Stimulated activated naive B cell treated with anti-CD40 and anti-IgM and Interleukin-4, amounts not matched to agents 10 μg/mL and 1 μg/mL and 100 μg/mL, for 72 hours (primary cell): ENCODE results near the gene ADAP1.

ENCODE experiments used
- ATAC-seq, 2 donors: fragments of 150-1000 bp; cut with Tn5 transposase; replicated peaks; 2 replicates each; pipeline ENCODE4 v1.10.0; 2021; ENCODE audit warnings: moderate library complexity in 1 of 2
- DNase-seq: peaks from one replicate; pipeline ENCODE4 v3.0.0; 2021
- H3K27ac Mint-ChIP-seq: one replicate; pipeline ENCODE4 v1.8.0; 2022; ENCODE audit warnings: mild to moderate bottlenecking, mixed read lengths
- H3K27me3 Mint-ChIP-seq, 2 donors: one replicate each; pipeline ENCODE4 v1.8.0; 2022; ENCODE audit warnings: mixed read lengths in 2 of 2
- H3K36me3 Mint-ChIP-seq, 2 donors: one replicate each; pipeline ENCODE4 v1.8.0; 2022; ENCODE audit warnings: mixed read lengths in 2 of 2, mild to moderate bottlenecking in 1 of 2
- H3K4me1 Mint-ChIP-seq, 2 donors: one replicate each; pipeline ENCODE4 v1.8.0; 2022; ENCODE audit warnings: mixed read lengths in 2 of 2, mild to moderate bottlenecking in 1 of 2
- H3K4me3 Mint-ChIP-seq, 2 donors: one replicate each; pipeline ENCODE4 v1.8.0; 2022; ENCODE audit warnings: mild to moderate bottlenecking in 2 of 2, mixed read lengths in 2 of 2, moderate library complexity in 1 of 2
- H3K9me3 Mint-ChIP-seq, 2 donors: one replicate each; pipeline ENCODE4 v1.8.0; 2022; ENCODE audit warnings: mixed read lengths in 2 of 2, mild to moderate bottlenecking in 1 of 2

ADAP1 gene

DNA sequence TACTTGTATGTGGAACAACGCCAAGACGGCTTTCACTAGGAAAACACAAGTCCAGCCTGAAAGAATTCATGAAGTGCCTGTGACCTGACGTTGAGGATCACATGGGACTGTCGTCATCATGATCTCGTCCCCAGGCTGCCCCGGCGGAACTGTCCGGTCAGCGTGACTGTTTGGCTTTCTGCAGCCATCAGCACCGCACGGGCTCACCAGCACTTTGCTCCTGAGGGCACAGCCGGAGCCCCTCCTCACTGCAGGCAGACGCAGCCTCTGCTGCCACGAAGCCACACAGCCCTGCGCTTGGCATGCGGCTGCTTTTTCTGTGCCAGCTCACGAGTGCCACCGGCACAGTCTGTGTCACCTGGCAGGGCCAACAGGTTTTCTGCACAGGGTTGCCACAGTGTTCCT is 87.5 kb downstream of the ADAP1 start:
- no peak overlapping the region for H3K27ac Mint-ChIP-seq
- H3K27me3 Mint-ChIP-seq = no peaks in the 10 kb centered on the region
- peaks cover 36 to 69% of the 10 kb centered on the region in 2 donors for H3K36me3 Mint-ChIP-seq
- H3K9me3 Mint-ChIP-seq = no peaks in the 10 kb centered on the region
- no peak for DNase-seq
- H3K4me1 Mint-ChIP-seq = peaks cover 7 to 19% of the 10 kb centered on the region in 2 donors
- no peak overlapping the region for H3K4me3 Mint-ChIP-seq
- no peak for ATAC-seq

DNA sequence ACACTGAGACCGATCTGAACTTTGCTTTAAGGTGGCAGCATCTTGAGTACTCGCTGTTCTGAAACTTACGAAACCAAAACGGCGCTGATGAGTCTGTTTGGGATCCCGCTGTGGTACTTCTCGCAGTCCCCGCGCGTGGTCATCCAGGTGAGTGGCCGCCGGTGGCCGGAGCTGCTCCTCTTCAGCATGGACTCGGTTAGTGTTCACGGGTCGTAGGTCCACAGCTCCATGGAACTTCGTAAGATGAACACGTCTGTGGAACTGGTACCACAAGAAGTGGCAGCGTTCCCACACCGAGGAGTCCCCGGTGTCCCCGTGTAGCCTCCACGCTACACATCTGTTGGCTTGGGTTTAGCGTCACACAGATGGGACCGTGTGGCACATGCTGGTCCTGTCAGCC is 88.6 kb downstream of the ADAP1 start:
- DNase-seq (no peak), ATAC-seq (no peak)
- no peaks in the 10 kb centered on the region for H3K9me3 Mint-ChIP-seq
- H3K36me3 Mint-ChIP-seq = peaks cover 40 to 73% of the 10 kb centered on the region in 2 donors
- no peaks in the 10 kb centered on the region for H3K27me3 Mint-ChIP-seq
- no peak overlapping the region for H3K4me3 Mint-ChIP-seq
- H3K4me1 Mint-ChIP-seq = peaks cover 7 to 11% of the 10 kb centered on the region in 2 donors
- H3K27ac Mint-ChIP-seq = no peak overlapping the region

DNA sequence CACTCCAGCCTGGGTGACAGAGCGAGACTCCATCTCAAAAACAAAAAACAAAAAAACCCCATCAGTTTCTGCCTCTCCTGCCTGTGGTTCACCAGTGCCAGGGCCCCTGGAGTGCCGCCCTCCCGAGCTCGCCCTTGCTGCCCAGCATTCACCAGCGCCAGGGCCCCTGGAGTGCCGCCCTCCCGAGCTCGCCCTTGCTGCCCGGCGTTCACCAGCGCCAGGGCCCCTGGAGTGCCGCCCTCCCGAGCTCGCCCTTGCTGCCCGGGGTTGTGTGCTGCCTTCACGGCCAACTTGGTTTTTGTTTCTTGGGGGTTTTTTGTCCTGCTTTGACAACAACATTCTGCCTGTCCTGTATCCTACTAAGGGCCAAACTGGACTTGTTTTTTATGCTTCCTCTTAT is 91.4 kb downstream of the ADAP1 start:
- ATAC-seq (no peak), DNase-seq (no peak)
- H3K4me3 Mint-ChIP-seq = no peak overlapping the region
- H3K27me3 Mint-ChIP-seq = no peaks in the 10 kb centered on the region
- peaks cover 49 to 82% of the 10 kb centered on the region in 2 donors for H3K36me3 Mint-ChIP-seq
- H3K9me3 Mint-ChIP-seq = no peaks in the 10 kb centered on the region
- peaks cover 0 to 2% of the 10 kb centered on the region in 2 donors for H3K4me1 Mint-ChIP-seq
- no peak overlapping the region for H3K27ac Mint-ChIP-seq

DNA sequence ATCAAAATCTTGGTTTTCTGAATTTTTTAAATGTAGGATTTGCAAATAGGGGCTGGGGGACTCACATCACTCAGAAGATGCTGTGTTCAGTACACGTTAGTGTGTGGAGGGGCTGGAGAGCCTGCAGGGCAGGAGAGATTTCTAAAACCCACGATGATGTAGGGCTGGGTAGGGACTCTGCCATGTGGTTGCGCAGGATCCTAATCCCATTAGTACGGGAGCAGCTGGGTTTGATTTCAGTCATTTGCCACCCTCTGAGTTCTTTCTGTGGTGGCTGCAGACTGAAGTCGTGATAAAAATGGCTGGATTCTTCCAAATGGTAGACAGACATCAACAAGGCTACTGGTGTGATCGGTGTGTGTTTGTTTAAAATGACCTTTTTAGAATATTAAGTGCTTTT is 92.3 kb downstream of the ADAP1 start:
- Mint-ChIP-seq H3K4me1 (no peaks in the 10 kb centered on the region), H3K27me3 (no peaks in the 10 kb centered on the region), H3K9me3 (no peaks in the 10 kb centered on the region), H3K36me3 (peaks cover 45 to 80% of the 10 kb centered on the region in 2 donors), H3K27ac (peak overlapping the region; percentile 32), H3K4me3 (no peak overlapping the region)
- ATAC-seq = no peak
- no peak for DNase-seq

DNA sequence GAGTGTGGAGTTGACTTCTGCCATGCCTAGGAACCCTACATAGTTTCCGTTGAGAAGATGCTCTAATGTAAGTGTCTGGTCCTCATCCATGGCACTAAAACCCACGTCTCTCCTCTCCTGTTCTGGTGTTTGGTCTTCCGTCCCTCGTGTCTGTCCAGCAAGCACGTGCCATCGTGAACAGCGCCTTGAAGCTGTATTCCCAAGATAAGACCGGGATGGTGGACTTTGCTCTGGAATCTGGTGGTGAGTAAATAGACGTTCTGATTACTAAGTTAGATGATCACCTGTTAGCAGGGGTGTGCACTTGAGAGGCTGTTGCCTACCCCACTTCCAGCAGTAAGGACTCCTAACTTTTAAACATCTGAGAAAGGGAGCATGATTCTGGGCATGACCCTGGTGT is 93.3 kb downstream of the ADAP1 start:
- H3K27ac Mint-ChIP-seq = peak overlapping the region; percentile 21

DNA sequence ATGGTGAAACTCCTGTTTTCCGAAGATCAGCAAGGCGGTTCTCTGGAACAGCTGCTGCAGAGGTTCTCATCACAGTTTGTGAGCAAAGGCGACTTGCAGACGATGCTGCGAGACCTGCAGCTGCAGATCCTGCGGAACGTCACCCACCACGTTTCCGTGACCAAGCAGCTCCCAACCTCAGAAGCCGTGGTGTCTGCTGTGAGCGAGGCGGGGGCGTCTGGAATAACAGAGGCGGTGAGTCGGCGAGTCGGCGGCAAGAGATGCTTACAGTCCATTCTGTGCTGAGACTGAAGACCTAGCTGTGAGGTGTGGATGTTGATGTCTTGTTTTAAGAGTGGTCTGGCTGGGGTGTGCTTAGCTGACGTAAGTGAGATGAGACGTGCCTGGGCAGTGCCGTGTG is 94.3 kb downstream of the ADAP1 start:
- H3K4me3 Mint-ChIP-seq = no peak overlapping the region
- H3K36me3 Mint-ChIP-seq = peaks cover 45 to 77% of the 10 kb centered on the region in 2 donors
- ATAC-seq (no peak), DNase-seq (no peak)
- no peak overlapping the region for H3K27ac Mint-ChIP-seq
- no peaks in the 10 kb centered on the region for H3K9me3 Mint-ChIP-seq
- H3K4me1 Mint-ChIP-seq = no peaks in the 10 kb centered on the region
- H3K27me3 Mint-ChIP-seq = no peaks in the 10 kb centered on the region

More for the DNA sequence above, 93.3 kb downstream of the ADAP1 start:
- ATAC-seq (no peak), DNase-seq (no peak)
- Mint-ChIP-seq H3K4me1 (no peaks in the 10 kb centered on the region), H3K27me3 (no peaks in the 10 kb centered on the region), H3K4me3 (no peak overlapping the region), H3K9me3 (no peaks in the 10 kb centered on the region), H3K36me3 (peaks cover 45 to 79% of the 10 kb centered on the region in 2 donors)

DNA sequence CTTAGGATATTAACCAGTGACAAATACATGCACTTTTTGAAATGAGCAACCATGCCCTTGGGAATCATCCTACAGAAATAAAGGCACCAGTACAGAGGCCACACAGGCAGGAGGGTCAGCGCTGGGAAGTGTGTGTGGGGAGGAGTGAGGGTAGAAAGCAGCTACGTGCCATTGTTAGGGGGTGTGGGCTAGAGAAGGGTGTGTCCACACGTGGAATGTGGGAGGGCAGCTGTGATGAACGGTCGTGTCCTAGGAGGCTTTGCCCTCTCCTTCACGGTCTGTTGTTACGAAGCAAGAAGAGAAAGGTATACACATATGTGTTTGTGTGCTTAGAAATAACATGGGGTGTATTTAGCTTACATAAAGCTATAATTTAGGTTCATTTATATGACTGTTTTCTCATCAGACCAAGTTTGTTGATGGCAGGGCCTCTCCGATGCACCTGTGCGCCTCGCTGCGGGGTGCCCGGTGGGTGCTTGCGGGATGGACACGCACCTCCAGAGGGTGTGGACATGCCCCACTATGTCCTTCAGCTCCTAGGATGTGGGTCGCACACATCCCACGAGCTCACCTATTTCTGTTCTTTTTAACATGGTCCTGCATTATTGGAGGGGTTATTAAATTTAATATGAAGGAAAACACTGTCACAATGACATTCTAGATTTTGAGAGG is 95.0 kb downstream of the ADAP1 start:
- Mint-ChIP-seq H3K36me3 (peaks cover 41 to 72% of the 10 kb centered on the region in 2 donors), H3K27me3 (no peaks in the 10 kb centered on the region), H3K4me3 (no peak overlapping the region), H3K4me1 (no peaks in the 10 kb centered on the region), H3K9me3 (no peaks in the 10 kb centered on the region), H3K27ac (no peak overlapping the region)
- DNase-seq (no peak), ATAC-seq (no peak)

DNA sequence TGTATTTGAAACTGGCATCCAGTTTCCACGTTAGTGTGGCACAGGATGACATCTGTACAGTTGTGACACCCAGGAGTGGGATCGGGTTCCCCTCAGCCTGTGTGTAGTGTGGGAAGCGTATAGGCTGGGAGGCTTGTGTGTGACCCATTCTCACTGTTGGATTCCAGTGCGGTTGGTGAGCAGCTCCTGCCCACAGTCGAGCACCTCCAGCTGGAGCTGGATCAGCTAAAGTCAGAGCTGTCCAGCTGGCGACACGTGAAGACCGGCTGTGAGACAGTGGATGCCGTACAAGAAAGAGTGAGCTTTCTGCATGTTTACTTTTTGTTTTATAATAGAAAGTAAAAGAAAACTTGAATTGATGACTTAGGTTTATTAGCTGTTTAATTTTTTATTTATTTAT is 96.8 kb downstream of the ADAP1 start:
- ATAC-seq (no peak), DNase-seq (no peak)
- Mint-ChIP-seq H3K27me3 (no peaks in the 10 kb centered on the region), H3K4me3 (no peak overlapping the region), H3K9me3 (no peaks in the 10 kb centered on the region), H3K4me1 (peaks cover 0 to 2% of the 10 kb centered on the region in 2 donors), H3K27ac (no peak overlapping the region), H3K36me3 (peaks cover 47 to 74% of the 10 kb centered on the region in 2 donors)

DNA sequence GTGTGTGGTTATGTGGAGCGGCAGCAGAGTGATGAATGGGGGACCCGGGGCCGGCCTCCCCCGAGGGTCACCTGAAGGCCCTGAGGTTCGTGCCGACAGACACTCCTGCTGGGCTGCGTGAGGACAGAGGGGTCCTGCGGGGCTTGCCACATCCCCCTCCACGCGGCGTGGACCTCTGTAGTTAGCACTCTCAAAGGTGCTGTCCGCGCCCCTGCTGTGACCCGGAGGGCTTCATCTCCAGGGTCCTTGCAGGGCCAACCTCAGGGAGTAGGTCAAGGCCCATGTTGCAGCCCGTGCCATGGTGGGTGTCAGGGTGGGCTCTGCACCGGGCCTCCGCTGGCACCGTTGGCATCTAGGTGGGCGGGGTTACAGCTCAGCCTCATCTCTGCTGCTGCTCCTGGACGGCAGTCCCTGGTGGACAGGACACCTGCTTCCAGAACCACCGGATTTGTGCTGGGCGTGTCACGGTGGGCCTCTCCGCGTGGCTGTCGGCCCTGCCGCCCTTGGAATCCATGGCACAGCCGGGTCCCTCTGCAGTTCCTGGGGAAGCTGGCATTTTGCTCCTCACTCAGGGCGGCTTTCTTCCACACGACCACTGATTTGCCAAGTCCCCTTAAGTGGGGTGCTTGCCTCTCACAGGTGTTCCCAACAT is 97.9 kb downstream of the ADAP1 start:
- DNase-seq (no peak), ATAC-seq (no peak)
- H3K27me3 Mint-ChIP-seq = no peaks in the 10 kb centered on the region
- H3K4me1 Mint-ChIP-seq = peaks cover 0 to 2% of the 10 kb centered on the region in 2 donors
- no peak overlapping the region for H3K27ac Mint-ChIP-seq
- peaks cover 45 to 66% of the 10 kb centered on the region in 2 donors for H3K36me3 Mint-ChIP-seq
- H3K9me3 Mint-ChIP-seq = no peaks in the 10 kb centered on the region
- H3K4me3 Mint-ChIP-seq = no peak overlapping the region

DNA sequence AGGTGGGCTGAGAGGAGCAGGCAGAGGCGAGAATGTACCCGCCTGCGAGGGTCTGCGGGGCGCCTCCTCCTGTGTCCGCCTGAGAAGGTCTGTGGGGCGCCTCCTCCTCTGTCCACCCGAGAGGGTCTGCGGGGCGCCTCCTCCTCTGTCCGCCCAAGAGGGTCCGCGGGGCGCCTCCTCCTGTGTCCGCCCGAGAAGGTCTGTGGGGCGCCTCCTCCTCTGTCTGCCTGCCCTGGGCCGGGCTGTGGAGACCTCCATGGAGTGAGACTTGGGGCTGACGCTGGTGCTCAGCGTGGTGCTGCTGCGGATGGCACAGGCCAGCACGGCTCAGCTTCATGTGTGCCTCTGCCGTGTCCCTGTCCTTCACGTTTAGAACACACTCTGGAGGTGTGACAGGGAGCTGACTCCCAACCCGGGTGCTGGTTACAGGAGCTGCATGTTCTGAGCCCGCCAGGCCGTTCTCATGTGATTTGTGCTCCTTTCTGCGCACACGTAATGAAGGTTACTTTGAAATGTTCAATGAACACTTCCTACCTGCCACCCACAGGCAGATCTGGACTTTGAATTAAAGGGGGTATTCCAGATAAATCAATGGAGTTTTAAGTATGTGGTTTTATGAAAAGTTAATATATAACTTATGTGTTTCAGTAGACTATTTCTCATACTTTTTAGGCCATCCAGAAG is 98.7 kb downstream of the ADAP1 start:
- H3K9me3 Mint-ChIP-seq = no peaks in the 10 kb centered on the region
- H3K4me3 Mint-ChIP-seq = no peak overlapping the region
- no peaks in the 10 kb centered on the region for H3K27me3 Mint-ChIP-seq
- no peak overlapping the region for H3K27ac Mint-ChIP-seq
- peaks cover 39 to 59% of the 10 kb centered on the region in 2 donors for H3K36me3 Mint-ChIP-seq
- DNase-seq = no peak
- ATAC-seq = no peak
- peaks cover 0 to 2% of the 10 kb centered on the region in 2 donors for H3K4me1 Mint-ChIP-seq

DNA sequence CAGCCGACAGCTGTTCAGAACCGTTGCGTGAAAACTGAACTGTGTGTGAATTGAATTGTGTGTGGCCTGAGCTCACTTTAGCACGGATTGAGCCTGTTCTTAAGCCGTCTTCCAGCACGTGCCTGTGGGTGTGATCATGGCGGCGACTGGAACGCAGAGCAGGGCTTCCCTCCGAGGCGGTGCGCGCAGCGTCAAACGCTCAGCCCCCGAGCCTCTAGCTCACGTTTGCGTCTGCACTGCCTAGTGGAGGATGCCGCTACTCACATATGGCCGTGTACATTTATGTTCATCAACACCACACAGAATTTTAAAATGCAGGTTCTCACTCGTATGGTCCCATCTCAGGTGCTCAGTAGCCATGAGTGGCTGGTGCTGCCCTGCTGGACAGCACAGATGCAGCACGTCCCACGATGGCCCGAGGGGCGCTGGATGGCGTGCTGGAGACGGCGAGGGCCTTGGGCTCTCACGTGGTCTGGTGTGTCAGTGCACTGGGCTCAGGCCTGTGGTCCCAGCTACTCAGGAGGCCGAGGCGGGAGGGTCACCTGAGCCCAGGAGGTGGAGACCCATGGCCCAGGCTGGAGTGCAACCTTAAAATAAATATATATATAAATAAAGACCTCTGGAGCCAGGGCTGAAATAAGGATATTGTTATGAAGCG is 100.2 kb downstream of the ADAP1 start:
- DNase-seq (no peak), ATAC-seq (no peak)
- H3K4me3 Mint-ChIP-seq = no peak overlapping the region
- no peaks in the 10 kb centered on the region for H3K27me3 Mint-ChIP-seq
- H3K4me1 Mint-ChIP-seq = peaks cover 0 to 2% of the 10 kb centered on the region in 2 donors
- H3K36me3 Mint-ChIP-seq = peaks cover 32 to 52% of the 10 kb centered on the region in 2 donors
- no peaks in the 10 kb centered on the region for H3K9me3 Mint-ChIP-seq
- H3K27ac Mint-ChIP-seq = no peak overlapping the region

DNA sequence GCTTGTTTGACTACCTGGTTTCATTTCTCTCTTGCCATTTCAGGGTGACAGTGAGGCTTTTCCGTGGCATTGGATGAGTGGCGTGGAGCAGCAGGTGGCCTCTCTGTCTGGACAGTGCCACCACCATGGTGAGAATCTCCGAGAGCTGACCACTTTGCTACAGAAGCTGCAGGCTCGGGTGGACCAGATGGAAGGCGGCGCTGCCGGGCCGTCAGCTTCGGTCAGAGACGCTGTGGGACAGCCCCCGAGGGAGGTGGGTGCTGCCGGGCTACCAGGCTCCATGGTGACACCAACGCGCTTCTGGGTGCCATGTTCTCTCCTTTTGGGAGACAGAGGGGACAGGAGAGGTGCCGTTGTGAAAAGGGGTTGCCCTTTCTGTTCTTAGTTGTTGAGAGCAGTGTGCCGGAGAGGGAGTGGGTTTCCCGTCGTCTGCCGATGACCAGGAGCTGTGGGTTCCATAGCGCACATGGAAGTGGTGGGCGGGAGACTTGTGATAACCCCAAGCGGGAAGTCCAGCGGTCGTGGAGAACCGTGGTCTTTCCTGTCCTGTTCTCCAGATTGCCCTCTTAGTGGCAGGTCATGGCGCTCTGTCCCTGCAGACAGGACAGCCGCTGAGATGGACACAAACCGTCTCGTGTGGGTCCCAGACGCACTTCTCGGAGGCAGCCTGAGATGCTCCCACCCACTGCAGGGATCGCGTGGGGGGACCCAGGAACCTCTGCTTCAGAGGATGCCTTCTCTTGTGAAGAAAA is 100.9 kb downstream of the ADAP1 start:
- H3K4me3 Mint-ChIP-seq = no peak overlapping the region
- H3K4me1 Mint-ChIP-seq = peaks cover 0 to 2% of the 10 kb centered on the region in 2 donors
- H3K36me3 Mint-ChIP-seq = peaks cover 32 to 53% of the 10 kb centered on the region in 2 donors
- ATAC-seq (no peak), DNase-seq (no peak)
- H3K27me3 Mint-ChIP-seq = no peaks in the 10 kb centered on the region
- peak overlapping the region; percentile 84 for H3K27ac Mint-ChIP-seq
- H3K9me3 Mint-ChIP-seq = no peaks in the 10 kb centered on the region

DNA sequence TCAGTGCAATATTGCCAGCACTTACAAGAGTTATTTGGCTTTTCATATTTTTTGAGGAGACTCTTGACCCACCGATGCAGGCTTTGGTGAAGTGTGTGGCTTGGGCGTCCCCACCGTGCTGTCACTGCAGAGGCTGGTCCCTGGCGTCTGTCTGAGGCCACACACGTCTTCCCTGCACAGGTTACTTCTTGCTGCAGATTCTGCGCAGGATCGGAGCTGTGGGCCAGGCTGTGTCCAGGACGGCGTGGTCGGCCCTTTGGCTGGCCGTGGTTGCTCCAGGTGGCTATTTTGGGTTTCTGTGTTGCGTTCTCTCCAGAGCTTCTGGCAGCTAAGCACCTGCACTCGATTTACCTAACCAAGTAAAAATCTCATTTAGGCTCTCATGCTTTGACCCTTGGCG is 103.3 kb downstream of the ADAP1 start:
- H3K27me3 Mint-ChIP-seq = no peaks in the 10 kb centered on the region
- H3K4me1 Mint-ChIP-seq = peaks cover 0 to 2% of the 10 kb centered on the region in 2 donors
- H3K9me3 Mint-ChIP-seq = no peaks in the 10 kb centered on the region
- DNase-seq = no peak
- no peak for ATAC-seq
- no peak overlapping the region for H3K27ac Mint-ChIP-seq
- no peak overlapping the region for H3K4me3 Mint-ChIP-seq
- peaks cover 33 to 46% of the 10 kb centered on the region in 2 donors for H3K36me3 Mint-ChIP-seq

DNA sequence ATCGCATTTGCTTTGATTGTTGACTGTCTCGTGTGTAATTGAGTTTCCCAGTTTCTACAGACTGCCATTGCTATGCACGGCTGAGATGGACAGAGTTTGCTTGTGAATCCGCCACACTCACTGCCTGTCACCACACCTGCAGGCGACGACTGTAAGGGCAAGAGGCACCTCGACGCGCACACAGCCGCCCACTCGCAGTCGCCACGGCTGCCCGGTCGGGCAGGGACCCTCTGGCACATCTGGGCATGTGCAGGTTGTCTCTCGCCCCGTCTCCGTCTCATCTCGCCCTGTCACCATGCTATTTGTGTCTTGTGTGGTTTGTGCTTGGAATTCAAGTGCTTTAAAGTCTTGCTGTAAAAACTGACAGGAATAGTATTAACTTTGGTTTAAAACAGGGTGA is 104.7 kb downstream of the ADAP1 start:
- peaks cover 44 to 48% of the 10 kb centered on the region in 2 donors for H3K36me3 Mint-ChIP-seq
- no peak overlapping the region for H3K4me3 Mint-ChIP-seq
- no peak for ATAC-seq
- H3K4me1 Mint-ChIP-seq = peaks cover 0 to 2% of the 10 kb centered on the region in 2 donors
- no peaks in the 10 kb centered on the region for H3K9me3 Mint-ChIP-seq
- DNase-seq = no peak
- H3K27me3 Mint-ChIP-seq = no peaks in the 10 kb centered on the region
- H3K27ac Mint-ChIP-seq = no peak overlapping the region
